A204.1 (cell line): Measurements from ENCODE around the gene CSMD2.

Experiments
- FAIRE-seq: peaks from 2 replicates; lab custom pipeline; 2012; peaks lifted over from hg19 to GRCh38; lab: Jason Lieb, UNC

CSMD2 gene

DNA sequence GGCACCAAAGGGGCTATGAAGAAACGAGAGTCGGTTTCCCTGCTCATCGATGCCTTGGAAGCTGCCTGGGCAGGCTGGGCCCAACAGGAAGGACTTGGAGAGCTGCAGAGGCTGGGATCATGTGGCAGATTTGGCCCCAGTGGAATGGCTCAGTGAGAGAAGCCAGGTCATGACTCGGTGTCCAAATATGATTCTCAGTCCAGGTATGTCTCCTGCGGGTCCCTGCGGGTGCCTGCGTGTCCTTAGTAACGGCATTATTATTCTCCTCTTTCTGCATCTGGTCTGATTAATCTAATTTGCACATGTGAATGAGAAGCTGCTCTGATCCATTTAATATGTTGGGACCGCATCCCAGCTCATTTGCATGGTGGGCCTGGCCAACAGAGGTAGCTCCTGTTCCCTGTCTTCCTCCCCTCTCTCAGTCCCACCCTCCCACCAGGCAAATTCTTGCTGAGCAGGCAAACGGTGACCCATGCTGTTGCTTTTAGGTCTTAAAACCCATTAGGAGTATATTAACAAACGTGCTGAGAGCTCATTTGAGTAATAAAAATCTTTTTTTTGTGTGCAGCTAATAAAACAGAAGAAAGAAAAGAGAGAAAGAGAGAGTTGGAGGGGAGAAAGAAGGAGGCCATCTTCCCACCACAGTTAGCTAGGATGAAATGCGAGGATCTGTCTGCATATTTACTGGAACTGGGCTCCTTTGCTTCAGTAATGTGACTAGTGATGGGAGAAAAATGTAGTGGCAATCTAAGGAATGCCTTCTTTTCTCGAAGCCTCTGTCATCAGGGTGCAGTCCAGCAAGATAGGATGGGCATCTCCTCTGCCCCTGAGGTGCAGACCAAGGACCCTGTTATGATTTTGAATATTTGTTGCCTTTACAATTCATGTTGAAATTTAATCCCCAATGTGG, 167.6 kb downstream of the CSMD2 start:
- no peak for FAIRE-seq

- FAIRE-seq: no peak
Measured at GRCh38 chr1:33996281-33996680, 168.7 kb downstream of the CSMD2 start.

GRCh38 chr1:33993301-33993700, 171.7 kb downstream of the CSMD2 start:
- no peak for FAIRE-seq

GRCh38 chr1:33990281-33990680, 174.7 kb downstream of the CSMD2 start:
- no peak for FAIRE-seq

- no peak for FAIRE-seq
Measured at GRCh38 chr1:33988161-33988560, 176.9 kb downstream of the CSMD2 start.

- no peak for FAIRE-seq
Measured at GRCh38 chr1:33986390-33987095, 178.5 kb downstream of the CSMD2 start.

DNA sequence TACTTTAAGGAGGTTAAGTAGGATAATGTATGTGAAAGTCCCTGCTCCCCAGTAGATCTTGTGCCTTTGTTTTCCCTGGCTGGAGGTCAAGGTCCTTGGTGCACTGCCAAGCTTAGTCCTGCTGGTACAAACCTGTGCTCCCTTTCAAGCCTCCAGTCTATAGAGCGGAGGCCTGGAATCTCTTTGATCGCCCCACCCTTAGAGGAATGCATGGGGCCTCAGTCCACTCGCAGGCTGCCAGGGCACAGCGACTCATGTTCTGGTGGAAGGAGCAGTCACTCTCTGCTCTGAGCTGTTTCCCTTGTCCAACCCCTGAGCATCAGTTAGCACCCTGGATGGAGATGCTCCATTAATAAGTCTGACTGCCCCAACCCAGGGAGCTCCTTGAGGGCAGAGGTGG, 179.4 kb downstream of the CSMD2 start:
- FAIRE-seq: no peak

- FAIRE-seq: no peak
Measured at GRCh38 chr1:33984906-33985565, 180.0 kb downstream of the CSMD2 start.

DNA sequence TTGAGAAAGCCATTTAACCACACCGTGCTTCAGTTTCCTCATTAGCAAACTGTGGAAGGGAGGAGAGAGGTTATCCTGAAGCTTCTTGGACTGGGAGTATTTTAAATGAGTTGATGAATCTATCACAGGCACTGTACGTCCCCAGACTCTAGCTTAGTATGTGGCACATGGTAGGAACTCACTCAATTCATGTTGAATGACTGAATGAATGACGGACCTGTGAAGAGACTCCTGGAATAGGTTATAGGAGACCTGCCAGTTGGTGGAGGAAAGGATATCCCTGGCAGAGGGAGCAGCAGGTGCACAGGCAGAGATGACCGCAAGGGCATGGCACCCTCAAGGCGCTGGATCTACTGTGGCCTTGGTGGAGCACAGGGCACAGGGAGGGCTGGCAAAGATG, 182.6 kb downstream of the CSMD2 start:
- FAIRE-seq: no peak

DNA sequence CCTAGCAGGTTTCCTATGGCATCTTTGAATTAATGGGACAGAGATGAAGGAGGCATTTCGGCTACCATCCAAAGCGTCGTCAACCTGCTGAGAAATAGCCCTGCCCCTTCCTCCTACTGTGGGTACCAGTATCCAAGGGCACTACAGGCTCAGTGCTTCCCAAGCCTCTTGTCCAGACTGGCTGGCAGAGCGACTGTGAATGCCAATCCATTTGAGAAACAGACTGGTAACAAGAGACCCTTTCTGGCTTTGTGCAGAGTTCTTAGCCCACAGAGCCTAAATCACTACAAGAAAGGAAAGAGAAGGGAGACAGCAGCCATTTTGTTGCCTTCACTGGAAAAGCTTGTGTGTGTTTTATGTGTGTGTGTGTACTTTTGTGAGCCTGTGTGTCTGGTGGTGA, 185.7 kb downstream of the CSMD2 start:
- FAIRE-seq: no peak

- FAIRE-seq: no peak
Measured at GRCh38 chr1:33975961-33976360, 189.1 kb downstream of the CSMD2 start.

DNA sequence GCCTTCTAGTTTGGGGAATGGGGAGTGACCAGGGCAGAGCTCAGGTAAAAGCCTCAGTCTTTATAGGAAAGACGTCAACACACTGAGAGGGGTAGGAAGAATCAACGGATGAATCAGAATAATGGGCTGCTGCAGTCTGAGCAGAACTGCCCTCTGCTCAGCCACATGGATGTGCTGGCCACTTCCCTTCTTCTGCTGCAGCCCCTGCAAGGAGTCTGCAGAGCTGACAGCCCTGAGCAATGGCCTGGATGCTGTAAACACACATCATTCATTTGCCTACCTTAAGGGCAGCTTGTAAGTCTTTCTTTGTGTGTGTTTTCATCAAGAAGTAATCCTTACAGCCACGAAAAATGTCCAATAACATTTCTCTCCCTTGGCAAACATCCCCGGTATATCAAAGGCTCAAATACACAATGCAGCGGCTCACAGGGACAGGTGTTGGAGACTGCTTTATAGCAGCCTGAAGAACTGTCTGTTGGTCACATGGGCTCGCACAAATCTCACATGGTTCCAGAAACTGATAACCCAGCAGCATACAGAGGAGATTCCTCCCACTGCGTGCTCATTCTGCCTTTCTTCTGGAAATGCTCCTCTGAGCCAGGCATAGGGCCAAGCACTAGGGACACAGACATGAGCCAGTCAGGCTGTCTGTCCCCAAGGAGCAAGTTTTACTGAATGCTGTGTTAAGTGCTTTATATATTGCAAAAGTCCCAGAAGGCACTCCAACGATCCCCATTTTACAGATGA, 191.1 kb downstream of the CSMD2 start:
- no peak for FAIRE-seq

DNA sequence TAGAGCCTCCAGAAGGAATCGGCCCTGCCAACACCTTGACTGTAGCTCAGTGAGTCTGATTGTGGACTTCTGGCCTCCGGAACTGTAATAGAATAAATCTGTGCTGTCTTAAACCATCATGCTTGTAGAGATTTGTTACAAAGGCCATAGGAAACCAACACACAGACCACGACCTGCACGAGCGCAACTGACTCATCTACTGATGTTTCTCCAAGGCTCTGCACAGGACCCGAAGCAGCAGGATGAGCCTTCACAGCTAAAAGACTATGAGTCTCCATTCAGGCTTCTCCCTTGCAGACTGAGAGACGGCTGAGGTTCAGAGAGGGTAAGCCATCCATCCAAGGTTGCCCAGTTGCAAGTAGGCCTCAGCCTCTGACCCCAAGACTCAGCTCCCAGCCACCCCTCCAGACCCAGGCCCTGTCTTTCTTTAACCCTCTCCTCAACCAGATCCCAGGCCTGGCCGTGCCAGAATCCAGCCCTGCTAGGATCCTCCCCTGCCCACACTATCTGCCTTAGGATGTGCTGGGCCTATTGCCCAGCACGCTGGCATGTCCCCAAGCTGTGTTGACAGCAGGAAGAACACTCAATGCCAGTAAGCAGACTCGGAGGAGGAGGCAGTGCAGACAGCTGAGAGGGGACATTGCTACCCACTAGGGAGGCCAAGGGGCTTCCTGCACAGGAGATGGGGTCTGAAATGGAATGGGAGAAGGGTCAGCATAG, 192.2 kb downstream of the CSMD2 start:
- FAIRE-seq: no peak

DNA sequence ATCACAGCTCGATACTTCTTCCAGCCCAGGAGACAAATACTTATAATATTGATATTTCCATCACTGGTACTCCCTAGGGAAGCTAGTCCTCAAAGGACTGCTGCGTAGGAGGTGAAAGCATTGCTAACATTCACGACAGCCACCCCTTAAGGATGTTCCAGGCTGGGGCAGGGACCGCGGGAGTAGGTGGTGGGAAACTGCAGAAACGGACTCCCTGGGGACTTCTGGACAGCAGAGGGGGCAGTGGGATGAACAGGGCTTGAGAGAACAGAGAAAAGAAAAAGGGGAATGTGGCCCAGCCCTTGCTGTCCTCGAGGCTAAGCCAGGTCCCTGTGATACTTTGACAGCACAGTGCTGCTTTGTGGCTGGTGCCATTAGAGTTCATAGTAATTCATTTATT, 193.1 kb downstream of the CSMD2 start:
- FAIRE-seq: no peak

DNA sequence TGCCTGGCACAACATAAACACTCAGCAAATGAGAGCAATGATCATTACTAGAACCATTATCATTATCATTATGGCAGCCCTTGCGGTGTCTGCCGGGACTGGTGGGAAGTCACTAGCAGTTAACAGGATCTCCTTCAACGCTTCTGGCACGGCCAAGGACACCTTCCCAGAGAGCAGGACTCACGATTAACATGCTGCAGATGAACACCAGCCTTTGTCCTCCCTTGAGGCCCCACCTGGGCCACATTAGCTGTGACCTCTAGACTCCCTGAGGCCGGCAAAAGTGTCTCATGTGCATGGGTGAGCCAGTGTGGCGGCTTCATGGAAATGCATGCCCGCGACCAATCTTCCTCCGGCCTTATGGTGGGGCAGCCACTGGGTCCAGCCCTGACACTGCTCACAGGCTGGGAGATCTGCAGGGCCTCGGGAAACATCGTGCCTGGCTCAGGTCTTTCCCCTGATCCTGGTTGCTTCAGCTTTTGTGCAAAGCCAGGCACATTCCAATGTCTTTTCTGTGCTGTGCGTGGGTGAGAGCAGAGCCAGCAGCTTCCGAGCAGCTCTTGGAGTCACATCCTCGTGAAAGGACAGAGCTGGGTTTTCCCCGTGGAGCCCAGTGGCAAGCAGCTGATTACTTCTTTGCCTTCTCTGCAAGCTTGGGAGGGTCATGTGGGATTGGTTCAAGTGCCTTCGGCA, 193.9 kb downstream of the CSMD2 start:
- FAIRE-seq: no peak

GRCh38 chr1:33970148-33970825, 194.7 kb downstream of the CSMD2 start:
- FAIRE-seq: no peak

DNA sequence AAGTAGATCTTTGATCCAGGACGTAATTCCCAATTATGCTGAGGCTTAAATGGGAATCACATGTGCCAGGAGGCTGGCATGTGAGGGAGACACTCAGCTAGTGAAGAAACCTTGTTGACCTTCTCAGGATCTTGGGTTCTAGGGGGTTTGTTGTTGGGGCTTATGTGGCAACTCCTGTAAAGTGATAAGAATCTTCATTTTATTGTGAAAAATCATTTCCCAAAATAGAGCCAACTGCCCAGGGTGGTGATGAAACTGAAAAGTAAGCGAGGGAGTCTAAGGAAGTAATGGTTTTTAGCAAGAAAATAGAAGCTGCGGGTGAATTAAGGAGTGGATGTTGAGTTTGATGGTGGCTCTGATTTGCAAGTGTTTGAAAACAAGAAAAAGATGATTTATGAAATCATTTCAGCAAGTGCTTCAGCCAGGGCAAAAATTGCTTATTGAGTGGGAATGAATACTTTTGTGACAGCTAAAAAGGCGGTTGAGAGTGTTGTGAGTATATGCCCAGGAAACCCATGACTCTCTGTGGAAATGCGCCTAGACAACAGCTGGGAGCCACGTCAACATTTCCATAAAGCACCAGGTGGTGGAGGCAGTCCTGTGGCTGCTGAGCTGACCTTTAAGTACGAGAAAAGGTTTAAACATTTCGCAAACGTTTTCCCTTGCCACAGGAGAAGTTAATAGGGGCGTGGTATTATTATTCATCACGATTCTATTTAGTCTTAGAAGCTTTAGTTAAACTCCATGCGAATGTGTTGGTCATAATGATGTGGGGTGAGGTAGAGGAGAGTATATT, 198.5 kb downstream of the CSMD2 start:
- FAIRE-seq: no peak

GRCh38 chr1:33965086-33965485, 199.9 kb downstream of the CSMD2 start:
- no peak for FAIRE-seq

DNA sequence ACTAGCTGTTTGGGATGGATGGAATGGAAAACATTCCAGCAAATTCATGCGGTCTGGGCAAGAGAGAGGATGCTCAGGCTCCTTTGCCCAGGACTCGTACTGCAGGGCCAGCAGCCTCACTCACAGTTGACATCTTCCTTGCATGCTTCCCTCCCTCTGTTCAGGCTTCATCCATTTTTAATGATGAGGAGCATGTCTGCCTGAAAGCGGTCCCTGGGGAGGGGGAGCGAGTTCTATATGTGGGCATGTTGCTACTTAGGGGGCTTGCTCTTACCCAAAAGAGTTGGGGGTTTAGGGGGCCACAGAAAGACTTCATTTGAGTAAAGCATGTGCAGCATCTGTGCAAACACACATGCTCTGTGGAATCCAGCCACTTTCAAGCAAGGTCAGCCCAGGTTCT, 203.0 kb downstream of the CSMD2 start:
- FAIRE-seq: no peak
